DMS53 treated with DMSO at 0.1 percent for 48 hours (cell line): ENCODE results near the gene FRG2.
"Not testable (repeated sequence)": the region's sequence is repeated elsewhere in the genome, so short reads cannot be mapped to it uniquely, and the experiment has no call there.

Experiments used
- DNase-seq: peaks from one replicate; lab custom pipeline; 2025; ENCODE audit not compliant: unreplicated experiment; lab: John Stamatoyannopoulos, UW

FRG2 gene

GRCh38 chr4:190027156-190027555 is at the start of gene FRG2:
Gene FRG2, minus strand, starts transcription at chr4:190027256. Its CDS starts 52 bp downstream, at chr4:190027204.
- not testable (repeated sequence) for DNase-seq

- DNase-seq = not testable (repeated sequence)
These were observed 41.3 kb upstream of the FRG2 start for GRCh38 chr4:190068351-190068750.

GRCh38 chr4:190064805-190065204 is 37.7 kb upstream of the FRG2 start:
- DNase-seq = not testable (repeated sequence)

GRCh38 chr4:190064342-190064741 is 37.3 kb upstream of the FRG2 start, which contains the start of gene DBET:
Gene DBET, plus strand, starts transcription at chr4:190064502.
- not testable (repeated sequence) for DNase-seq

GRCh38 chr4:190058997-190059396 is 31.9 kb upstream of the FRG2 start:
- DNase-seq = not testable (repeated sequence)

GRCh38 chr4:190049378-190050239 is 22.6 kb upstream of the FRG2 start:
- DNase-seq = not testable (repeated sequence)

GRCh38 chr4:190047627-190048026 is 20.6 kb upstream of the FRG2 start:
- not testable (repeated sequence) for DNase-seq

- not testable (repeated sequence) for DNase-seq
These were observed 13.8 kb upstream of the FRG2 start for GRCh38 chr4:190040873-190041272.

GRCh38 chr4:190037704-190038388 is 10.8 kb upstream of the FRG2 start:
- not testable (repeated sequence) for DNase-seq

- not testable (repeated sequence) for DNase-seq
These were observed 4.2 kb upstream of the FRG2 start for GRCh38 chr4:190031264-190031663.

GRCh38 chr4:190022614-190023281 is 4.3 kb downstream of the FRG2 start:
- not testable (repeated sequence) for DNase-seq

- not testable (repeated sequence) for DNase-seq
These were observed 5.1 kb downstream of the FRG2 start for GRCh38 chr4:190021973-190022372.

GRCh38 chr4:190020790-190021717 is 6.0 kb downstream of the FRG2 start:
- DNase-seq = no peak

GRCh38 chr4:190019859-190020463 is 7.1 kb downstream of the FRG2 start:
- DNase-seq = not testable (repeated sequence)

GRCh38 chr4:190019023-190019858 is 7.8 kb downstream of the FRG2 start:
- DNase-seq = no peak

- no peak for DNase-seq
These were observed 8.7 kb downstream of the FRG2 start for GRCh38 chr4:190018201-190018920.

- DNase-seq = no peak
These were observed 9.5 kb downstream of the FRG2 start for GRCh38 chr4:190017357-190018200.
